K562 (cell line): Measurements from ENCODE around the gene CEP162. TPM values are rescaled to one million over a fixed set of nuclear protein-coding genes. Genes with fewer than 3 reads are reported as not detected.

Source experiments
- CTCF ChIP-seq, 3 experiments: IDR thresholded peaks in 2 of 3; conservative IDR thresholded peaks in 1 of 3; 2 replicates each; pipeline ENCODE4 v1.5.1; 2011 to 2012; ENCODE audit warnings: low read length in 3 of 3, mild to moderate bottlenecking in 3 of 3, control low read depth in 2 of 3, improper control_type of control experiment in 1 of 3, inconsistent platforms in 1 of 3, low read depth in 1 of 3, mixed read lengths in 1 of 3, moderate library complexity in 1 of 3; ENCODE audit not compliant: insufficient read depth in 2 of 3
- KHSRP ChIP-seq: fragments of 450-650 bp; IDR thresholded peaks from 2 replicates; pipeline ENCODE4 v1.6.1; 2017
- NFIC ChIP-seq: fragments of 450-650 bp; IDR thresholded peaks from 2 replicates; pipeline ENCODE4 v1.6.1; 2017; ENCODE audit warnings: mild to moderate bottlenecking, inconsistent platforms
- PHF8 ChIP-seq: fragments of 200-600 bp; sonication (generic); IDR thresholded peaks from 2 replicates; pipeline ENCODE4 v1.6.1; 2012; ENCODE audit warnings: mixed run types, mild to moderate bottlenecking, inconsistent platforms, low read length, moderate library complexity, borderline replicate concordance
- POLR2AphosphoS2 ChIP-seq: IDR thresholded peaks from 2 replicates; pipeline ENCODE4 v1.6.1; 2012; ENCODE audit warnings: low read length, improper control_type of control experiment
- RAD21 ChIP-seq, 2 experiments: fragments of 250-450 bp in 1 of 2; fragments of 450-650 bp in 1 of 2; sonication (Bioruptor Pico) in 1 of 2; formaldehyde crosslinking in 1 of 2; IDR thresholded peaks in 1 of 2; conservative IDR thresholded peaks in 1 of 2; 2 replicates each; pipeline versions ENCODE4 v1.4.0 to v1.8.0; 2020 to 2022; ENCODE audit warnings: mild to moderate bottlenecking in 2 of 2, moderate library complexity in 1 of 2
- SMC3 ChIP-seq: conservative IDR thresholded peaks from 2 replicates; pipeline ENCODE4 v1.6.1; 2011; ENCODE audit warnings: low read depth, low read length, improper control_type of control experiment; ENCODE audit not compliant: insufficient read depth
- WHSC1 ChIP-seq: IDR thresholded peaks from one replicate; pipeline ENCODE4 v1.6.1; 2012; ENCODE audit warnings: low read length, control low read depth, inconsistent platforms
- XRCC4 ChIP-seq: IDR thresholded peaks from one replicate; pipeline ENCODE4 v1.6.1; 2011; ENCODE audit not compliant: insufficient read depth, insufficient read length; ENCODE audit errors: extremely low read depth
- ZNF184 ChIP-seq: sonication (generic); formaldehyde crosslinking; IDR thresholded peaks from 2 replicates; pipeline ENCODE4 v1.5.0; 2020; ENCODE audit warnings: missing genetic modification reagents
- polyA plus RNA-seq, 8 experiments: library from polyadenylated mRNA; depleted of rRNA in 4 of 8; stranded (reverse) in 5 of 8; unstranded in 3 of 8; fragments of >200 nt; fragmentation: Nextera tagmentation in 2 of 8; fragmentation: Illumina TruSeq in 1 of 8; extraction: Ambion mirVana in 2 of 8; extraction: Trizol in 1 of 8; gene quantifications; 2 replicates each; pipeline versions ENCODE4 v1.2.1 to v1.2.3, GENCODE V29; 2011 to 2014; ENCODE audit warnings: inconsistent platforms in 1 of 8, missing spikeins in 1 of 8
- total RNA-seq, 7 experiments: library from RNA; depleted of rRNA in 6 of 7; stranded (reverse); fragments of >200 nt in 6 of 7; fragmentation: Illumina TruSeq in 2 of 7; extraction: Trizol in 2 of 7; gene quantifications; 2 replicates each; pipeline versions ENCODE4 v1.2.1 to v1.2.3, GENCODE V29; 2011 to 2021; ENCODE audit warnings: low replicate concordance in 1 of 7
- TF ChIP-seq, protein P1 (sequence below), 2 experiments: fragments of 450-650 bp; formaldehyde crosslinking in 1 of 2; IDR thresholded peaks; 2 replicates each; pipeline versions ENCODE4 v1.4.0 to v1.6.1; 2014 to 2020; ENCODE audit warnings: mild to moderate bottlenecking in 2 of 2, borderline replicate concordance in 1 of 2, low read depth in 1 of 2
- TF ChIP-seq, protein P2 (sequence below): fragments of 250-450 bp; sonication (Bioruptor Pico); IDR thresholded peaks from 2 replicates; pipeline ENCODE4 v1.8.0; 2022; ENCODE audit warnings: inconsistent platforms, mild to moderate bottlenecking, moderate library complexity, borderline replicate concordance
- TF ChIP-seq, protein P3 (sequence below), 2 experiments: IDR thresholded peaks; 2 replicates each; pipeline ENCODE4 v1.6.1; 2011; ENCODE audit warnings: borderline replicate concordance in 1 of 2, control low read depth in 1 of 2, low read depth in 1 of 2, low read length in 1 of 2, mild to moderate bottlenecking in 1 of 2, mixed read lengths in 1 of 2, moderate library complexity in 1 of 2; ENCODE audit not compliant: insufficient read depth in 1 of 2, insufficient read length in 1 of 2, poor library complexity in 1 of 2, severe bottlenecking in 1 of 2; ENCODE audit errors: extremely low read depth in 1 of 2

Gene CEP162
- total and polyA plus RNA-seq, 9 of the 15 experiments (the other 6 are each of a cell fraction or from before 2014, with no cell fraction given), result 3.9 to 8.6 (median 6.7) TPM

DNA sequence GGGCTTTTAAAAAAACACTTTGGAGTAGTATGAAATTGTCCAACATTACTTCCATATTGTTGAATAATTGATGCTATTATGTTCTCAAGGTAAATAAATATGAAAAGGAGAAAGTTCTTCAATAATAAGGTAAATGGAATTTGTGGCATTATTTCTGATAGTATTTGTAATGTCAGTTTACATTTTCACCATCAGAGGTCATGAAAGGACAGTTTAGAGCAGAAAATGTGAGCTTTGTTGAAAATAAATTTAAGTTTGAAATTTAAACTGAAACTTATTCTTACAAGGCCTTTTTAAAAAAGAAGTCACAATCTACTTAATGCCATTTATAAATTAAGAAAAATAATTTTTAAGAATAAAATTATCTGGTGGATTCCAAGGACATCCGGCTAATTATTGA lies 15.8 kb upstream of the CEP162 start (continued):
- TF ChIP-seq, protein P1, sequence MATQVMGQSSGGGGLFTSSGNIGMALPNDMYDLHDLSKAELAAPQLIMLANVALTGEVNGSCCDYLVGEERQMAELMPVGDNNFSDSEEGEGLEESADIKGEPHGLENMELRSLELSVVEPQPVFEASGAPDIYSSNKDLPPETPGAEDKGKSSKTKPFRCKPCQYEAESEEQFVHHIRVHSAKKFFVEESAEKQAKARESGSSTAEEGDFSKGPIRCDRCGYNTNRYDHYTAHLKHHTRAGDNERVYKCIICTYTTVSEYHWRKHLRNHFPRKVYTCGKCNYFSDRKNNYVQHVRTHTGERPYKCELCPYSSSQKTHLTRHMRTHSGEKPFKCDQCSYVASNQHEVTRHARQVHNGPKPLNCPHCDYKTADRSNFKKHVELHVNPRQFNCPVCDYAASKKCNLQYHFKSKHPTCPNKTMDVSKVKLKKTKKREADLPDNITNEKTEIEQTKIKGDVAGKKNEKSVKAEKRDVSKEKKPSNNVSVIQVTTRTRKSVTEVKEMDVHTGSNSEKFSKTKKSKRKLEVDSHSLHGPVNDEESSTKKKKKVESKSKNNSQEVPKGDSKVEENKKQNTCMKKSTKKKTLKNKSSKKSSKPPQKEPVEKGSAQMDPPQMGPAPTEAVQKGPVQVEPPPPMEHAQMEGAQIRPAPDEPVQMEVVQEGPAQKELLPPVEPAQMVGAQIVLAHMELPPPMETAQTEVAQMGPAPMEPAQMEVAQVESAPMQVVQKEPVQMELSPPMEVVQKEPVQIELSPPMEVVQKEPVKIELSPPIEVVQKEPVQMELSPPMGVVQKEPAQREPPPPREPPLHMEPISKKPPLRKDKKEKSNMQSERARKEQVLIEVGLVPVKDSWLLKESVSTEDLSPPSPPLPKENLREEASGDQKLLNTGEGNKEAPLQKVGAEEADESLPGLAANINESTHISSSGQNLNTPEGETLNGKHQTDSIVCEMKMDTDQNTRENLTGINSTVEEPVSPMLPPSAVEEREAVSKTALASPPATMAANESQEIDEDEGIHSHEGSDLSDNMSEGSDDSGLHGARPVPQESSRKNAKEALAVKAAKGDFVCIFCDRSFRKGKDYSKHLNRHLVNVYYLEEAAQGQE (IDR thresholded peaks at IDR 0.05; ENCODE audit: borderline replicate concordance), result peak; percentile 16; the same call in 1 of the 2 replicates
- TF ChIP-seq, protein P1 (CRISPR knock-in tag; IDR thresholded peaks at IDR 0.05; ENCODE audit: low read depth), result no peak
- TF ChIP-seq NFIC (no peak), POLR2AphosphoS2 (no peak), CTCF (IDR thresholded peaks at IDR 0.05 in 2 of 3, conservative IDR thresholded peaks at IDR 0.05 in 1 of 3; ENCODE audit: insufficient read depth in 2 of 3, low read depth in 1 of 3, low read length in 3 of 3) (peak in 2 of 3 experiments; percentile 9 to 48; a peak in 3 of 6 replicates), SMC3 (0 out of 2 replicates have a peak, but pooled peaks have one; percentile 29), RAD21 (CRISPR knock-in tag; conservative IDR thresholded peaks at IDR 0.05 in 1 of 2, IDR thresholded peaks at IDR 0.05 in 1 of 2) (peak; percentile 8 to 61; a peak in 2 of 4 replicates), PHF8 (no peak), WHSC1 (no peak), ZNF184 (CRISPR knock-in tag) (no peak), XRCC4 (no peak), KHSRP (no peak)
- TF ChIP-seq, protein P2, sequence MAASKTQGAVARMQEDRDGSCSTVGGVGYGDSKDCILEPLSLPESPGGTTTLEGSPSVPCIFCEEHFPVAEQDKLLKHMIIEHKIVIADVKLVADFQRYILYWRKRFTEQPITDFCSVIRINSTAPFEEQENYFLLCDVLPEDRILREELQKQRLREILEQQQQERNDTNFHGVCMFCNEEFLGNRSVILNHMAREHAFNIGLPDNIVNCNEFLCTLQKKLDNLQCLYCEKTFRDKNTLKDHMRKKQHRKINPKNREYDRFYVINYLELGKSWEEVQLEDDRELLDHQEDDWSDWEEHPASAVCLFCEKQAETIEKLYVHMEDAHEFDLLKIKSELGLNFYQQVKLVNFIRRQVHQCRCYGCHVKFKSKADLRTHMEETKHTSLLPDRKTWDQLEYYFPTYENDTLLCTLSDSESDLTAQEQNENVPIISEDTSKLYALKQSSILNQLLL, result no peak
- TF ChIP-seq, protein P3, sequence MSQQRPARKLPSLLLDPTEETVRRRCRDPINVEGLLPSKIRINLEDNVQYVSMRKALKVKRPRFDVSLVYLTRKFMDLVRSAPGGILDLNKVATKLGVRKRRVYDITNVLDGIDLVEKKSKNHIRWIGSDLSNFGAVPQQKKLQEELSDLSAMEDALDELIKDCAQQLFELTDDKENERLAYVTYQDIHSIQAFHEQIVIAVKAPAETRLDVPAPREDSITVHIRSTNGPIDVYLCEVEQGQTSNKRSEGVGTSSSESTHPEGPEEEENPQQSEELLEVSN (IDR thresholded peaks at IDR 0.05; ENCODE audit: borderline replicate concordance in 1 of 2, extremely low read depth in 1 of 2, insufficient read depth in 1 of 2, insufficient read length in 1 of 2, low read depth in 1 of 2, low read length in 1 of 2, poor library complexity in 1 of 2, severe bottlenecking in 1 of 2), result no peak
- TF ChIP-seq, all 486 proteins: peak for 4
